ENCODE results near the gene SPAG6. TPM values are rescaled to one million over a fixed set of nuclear protein-coding genes. Genes with fewer than 3 reads are reported as not detected.

SPAG6 gene
- total RNA-seq, 4 donors from 2014 or later: not detected

- Histone ChIP-seq H3K36me3 (peaks cover 0 to 7% of the 10 kb centered on the region in 2 donors), H3K27me3 (no peaks in the 10 kb centered on the region), H3K4me3 (peak overlapping the region; percentile 85 to 86), H3K4me1 (peaks cover 10 to 77% (median 26%) of the 10 kb centered on the region in 3 donors), H3K27ac (peak overlapping the region in 3 of 4 donors; percentile 40 to 78 (median 44)), H3K9me3 (no peaks in the 10 kb centered on the region)
- TF ChIP-seq POLR2A (IDR thresholded peaks at IDR 0.05) (no peak), EP300 (IDR thresholded peaks at IDR 0.05) (no peak), CTCF (IDR thresholded peaks at IDR 0.05) (no peak), POLR2AphosphoS5 (IDR thresholded peaks at IDR 0.05) (no peak)
- no peak for ATAC-seq
- 5 to 8% methylated on average over 8 to 9 of the region's 57 CpGs for WGBS, 2 donors (ENCODE audit: low coverage in 1 of 2)
These were observed 23.2 kb upstream of the SPAG6 start for GRCh38 chr10:22321924-22322640.

DNA sequence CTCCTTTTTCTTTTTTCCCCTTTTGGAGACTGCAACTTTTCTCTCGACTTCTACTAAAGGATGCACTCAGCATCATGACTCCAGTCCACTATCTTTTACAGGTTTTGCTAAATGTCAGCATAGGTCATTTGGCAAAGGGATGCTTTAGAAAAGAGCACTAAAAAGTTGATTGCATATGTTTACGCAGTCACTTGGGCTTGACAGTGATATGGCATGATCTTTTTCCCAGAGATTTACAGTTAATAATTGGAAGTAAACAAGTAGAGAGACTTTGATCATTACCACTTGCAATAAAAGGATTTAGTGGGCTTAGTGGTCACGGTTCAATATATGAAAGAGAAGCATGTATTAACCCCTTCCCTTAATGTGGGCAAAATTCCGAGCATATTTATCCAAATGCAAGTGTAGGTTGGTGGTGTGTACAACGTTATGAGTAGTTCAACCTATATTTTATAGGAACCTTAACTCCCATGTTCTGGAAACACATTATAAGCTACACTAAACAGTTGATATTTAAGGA is 22.6 kb upstream of the SPAG6 start:
- ATAC-seq: no peak
- no peaks in the 10 kb centered on the region for H3K9me3 ChIP-seq
- TF ChIP-seq CTCF (IDR thresholded peaks at IDR 0.05) (no peak), EP300 (IDR thresholded peaks at IDR 0.05) (no peak), POLR2AphosphoS5 (IDR thresholded peaks at IDR 0.05) (no peak), POLR2A (IDR thresholded peaks at IDR 0.05) (no peak)
- H3K4me3 ChIP-seq: peak overlapping the region; percentile 85 to 86
- H3K27me3 ChIP-seq: no peaks in the 10 kb centered on the region
- peaks cover 0 to 13% of the 10 kb centered on the region in 2 donors for H3K36me3 ChIP-seq
- 72 to 73% methylated on average over 5 of the region's 5 CpGs for WGBS, 2 donors (ENCODE audit: low coverage in 1 of 2)
- peaks cover 10 to 71% (median 26%) of the 10 kb centered on the region in 3 donors for H3K4me1 ChIP-seq
- peak overlapping the region in 1 of 4 donors; percentile 78 for H3K27ac ChIP-seq

DNA sequence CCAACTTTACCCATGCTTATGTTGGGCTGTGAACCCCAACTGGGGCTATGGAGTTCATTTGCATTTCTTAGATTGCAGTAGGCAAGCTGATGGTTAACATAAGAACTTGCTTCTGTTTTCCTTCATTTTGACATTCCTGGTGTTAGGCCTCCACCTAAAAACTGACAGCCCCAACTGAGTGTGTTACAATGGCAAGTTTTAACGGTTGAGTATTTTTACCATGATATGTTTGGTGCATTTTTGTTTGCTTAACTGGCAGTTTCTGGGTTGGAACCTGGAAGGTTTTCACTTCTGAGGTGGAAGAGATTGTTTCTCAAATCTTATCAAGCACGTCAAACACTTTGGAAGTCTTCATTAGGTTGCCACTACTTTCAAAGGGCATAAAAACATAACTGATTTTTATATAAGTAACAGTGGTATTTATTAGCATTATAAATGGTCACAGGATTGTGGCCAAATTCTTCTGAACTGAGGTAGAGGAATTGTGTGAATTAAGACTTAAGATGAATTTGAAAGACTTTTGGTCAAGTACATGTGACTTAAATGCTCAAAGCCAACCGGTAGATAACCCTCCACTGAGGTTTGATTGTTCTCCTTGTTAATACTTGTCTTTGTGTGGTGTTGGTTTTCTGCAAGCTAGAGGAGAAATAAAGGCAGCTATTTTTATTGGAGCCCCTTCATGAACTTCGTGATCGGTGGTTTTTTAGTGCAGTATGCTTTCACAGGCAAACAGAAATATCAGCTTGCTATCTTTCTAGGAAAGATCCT is 21.6 kb upstream of the SPAG6 start:
- 73 to 88% methylated on average over 3 to 5 of the region's 5 CpGs for WGBS, 2 donors (ENCODE audit: low coverage in 1 of 2)
- TF ChIP-seq POLR2AphosphoS5 (IDR thresholded peaks at IDR 0.05) (no peak), CTCF (IDR thresholded peaks at IDR 0.05) (no peak), EP300 (IDR thresholded peaks at IDR 0.05) (no peak), POLR2A (IDR thresholded peaks at IDR 0.05) (no peak)

GRCh38 chr10:22324413-22324812 is 20.9 kb upstream of the SPAG6 start:
- Histone ChIP-seq H3K4me1 (peaks cover 10 to 54% (median 26%) of the 10 kb centered on the region in 3 donors), H3K27ac (peak overlapping the region in 1 of 4 donors; percentile 77), H3K9me3 (no peaks in the 10 kb centered on the region), H3K36me3 (peaks cover 0 to 31% of the 10 kb centered on the region in 2 donors), H3K27me3 (no peaks in the 10 kb centered on the region), H3K4me3 (peak overlapping the region in 1 of 2 donors; percentile 62)
- ATAC-seq: no peak
- WGBS, 2 donors (ENCODE audit: low coverage in 1 of 2): 73 to 84% methylated on average over 4 of the region's 4 CpGs
- TF ChIP-seq POLR2A (IDR thresholded peaks at IDR 0.05) (no peak), POLR2AphosphoS5 (IDR thresholded peaks at IDR 0.05) (no peak), CTCF (IDR thresholded peaks at IDR 0.05) (no peak), EP300 (IDR thresholded peaks at IDR 0.05) (no peak)

More for the DNA sequence above, 21.6 kb upstream of the SPAG6 start:
- H3K27me3 ChIP-seq: no peaks in the 10 kb centered on the region
- peaks cover 0 to 24% of the 10 kb centered on the region in 2 donors for H3K36me3 ChIP-seq
- H3K4me3 ChIP-seq: no peak overlapping the region
- H3K9me3 ChIP-seq: no peaks in the 10 kb centered on the region
- no peak for ATAC-seq
- H3K4me1 ChIP-seq: peaks cover 10 to 61% (median 26%) of the 10 kb centered on the region in 3 donors
- no peak overlapping the region for H3K27ac ChIP-seq
